Measurements from ENCODE around the gene CAMLG.

DNA sequence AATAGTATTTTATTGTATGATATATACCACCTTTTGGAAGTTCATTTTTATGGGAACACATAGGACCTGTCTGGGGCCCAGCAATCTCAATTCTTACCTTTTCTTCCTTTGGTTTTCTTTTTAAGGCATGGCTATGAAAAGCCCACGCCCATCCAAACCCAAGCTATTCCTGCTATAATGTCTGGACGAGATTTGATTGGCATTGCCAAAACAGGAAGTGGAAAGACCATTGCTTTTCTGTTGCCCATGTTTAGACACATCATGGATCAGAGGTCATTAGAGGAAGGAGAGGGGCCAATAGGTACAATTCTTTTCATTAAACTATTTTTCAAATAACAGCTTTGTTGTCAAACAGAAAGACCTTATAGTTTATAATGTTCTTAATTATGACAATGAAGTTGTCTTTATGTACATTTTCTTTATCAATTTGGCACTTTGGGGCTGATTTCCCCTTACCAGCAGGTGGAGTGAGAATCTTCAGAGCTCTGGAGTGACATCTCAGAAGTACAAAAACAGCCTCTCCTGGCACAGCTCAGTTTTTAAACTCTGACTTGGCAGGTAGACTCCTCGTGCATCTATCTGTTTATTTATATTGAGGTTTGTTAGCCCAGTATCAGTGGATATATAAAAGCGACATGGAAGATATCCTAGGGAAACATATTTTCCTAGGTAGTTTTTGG, 46.0 kb downstream of the CAMLG start:
- TF ChIP-seq, protein P1, sequence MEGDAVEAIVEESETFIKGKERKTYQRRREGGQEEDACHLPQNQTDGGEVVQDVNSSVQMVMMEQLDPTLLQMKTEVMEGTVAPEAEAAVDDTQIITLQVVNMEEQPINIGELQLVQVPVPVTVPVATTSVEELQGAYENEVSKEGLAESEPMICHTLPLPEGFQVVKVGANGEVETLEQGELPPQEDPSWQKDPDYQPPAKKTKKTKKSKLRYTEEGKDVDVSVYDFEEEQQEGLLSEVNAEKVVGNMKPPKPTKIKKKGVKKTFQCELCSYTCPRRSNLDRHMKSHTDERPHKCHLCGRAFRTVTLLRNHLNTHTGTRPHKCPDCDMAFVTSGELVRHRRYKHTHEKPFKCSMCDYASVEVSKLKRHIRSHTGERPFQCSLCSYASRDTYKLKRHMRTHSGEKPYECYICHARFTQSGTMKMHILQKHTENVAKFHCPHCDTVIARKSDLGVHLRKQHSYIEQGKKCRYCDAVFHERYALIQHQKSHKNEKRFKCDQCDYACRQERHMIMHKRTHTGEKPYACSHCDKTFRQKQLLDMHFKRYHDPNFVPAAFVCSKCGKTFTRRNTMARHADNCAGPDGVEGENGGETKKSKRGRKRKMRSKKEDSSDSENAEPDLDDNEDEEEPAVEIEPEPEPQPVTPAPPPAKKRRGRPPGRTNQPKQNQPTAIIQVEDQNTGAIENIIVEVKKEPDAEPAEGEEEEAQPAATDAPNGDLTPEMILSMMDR (IDR thresholded peaks at IDR 0.05 in 2 of 3, conservative IDR thresholded peaks at IDR 0.05 in 1 of 3; ENCODE audit: borderline replicate concordance in 1 of 3, insufficient read depth in 1 of 3, low read depth in 2 of 3, low read length in 2 of 3) = peak in 2 of 3 experiments; percentile 28 to 33; a peak in 2 of 6 replicates
- TF ChIP-seq ZNF274 (IDR thresholded peaks at IDR 0.05; ENCODE audit: low read depth, low read length) (no peak), POLR2AphosphoS5 (IDR thresholded peaks at IDR 0.05; ENCODE audit: low read depth, low read length) (no peak), SIN3A (IDR thresholded peaks at IDR 0.05; ENCODE audit: low read depth) (no peak), POLR2A (IDR thresholded peaks at IDR 0.05; ENCODE audit: borderline replicate concordance, extremely low read depth, insufficient read depth, insufficient read length) (no peak)
- TF ChIP-seq, protein P2, sequence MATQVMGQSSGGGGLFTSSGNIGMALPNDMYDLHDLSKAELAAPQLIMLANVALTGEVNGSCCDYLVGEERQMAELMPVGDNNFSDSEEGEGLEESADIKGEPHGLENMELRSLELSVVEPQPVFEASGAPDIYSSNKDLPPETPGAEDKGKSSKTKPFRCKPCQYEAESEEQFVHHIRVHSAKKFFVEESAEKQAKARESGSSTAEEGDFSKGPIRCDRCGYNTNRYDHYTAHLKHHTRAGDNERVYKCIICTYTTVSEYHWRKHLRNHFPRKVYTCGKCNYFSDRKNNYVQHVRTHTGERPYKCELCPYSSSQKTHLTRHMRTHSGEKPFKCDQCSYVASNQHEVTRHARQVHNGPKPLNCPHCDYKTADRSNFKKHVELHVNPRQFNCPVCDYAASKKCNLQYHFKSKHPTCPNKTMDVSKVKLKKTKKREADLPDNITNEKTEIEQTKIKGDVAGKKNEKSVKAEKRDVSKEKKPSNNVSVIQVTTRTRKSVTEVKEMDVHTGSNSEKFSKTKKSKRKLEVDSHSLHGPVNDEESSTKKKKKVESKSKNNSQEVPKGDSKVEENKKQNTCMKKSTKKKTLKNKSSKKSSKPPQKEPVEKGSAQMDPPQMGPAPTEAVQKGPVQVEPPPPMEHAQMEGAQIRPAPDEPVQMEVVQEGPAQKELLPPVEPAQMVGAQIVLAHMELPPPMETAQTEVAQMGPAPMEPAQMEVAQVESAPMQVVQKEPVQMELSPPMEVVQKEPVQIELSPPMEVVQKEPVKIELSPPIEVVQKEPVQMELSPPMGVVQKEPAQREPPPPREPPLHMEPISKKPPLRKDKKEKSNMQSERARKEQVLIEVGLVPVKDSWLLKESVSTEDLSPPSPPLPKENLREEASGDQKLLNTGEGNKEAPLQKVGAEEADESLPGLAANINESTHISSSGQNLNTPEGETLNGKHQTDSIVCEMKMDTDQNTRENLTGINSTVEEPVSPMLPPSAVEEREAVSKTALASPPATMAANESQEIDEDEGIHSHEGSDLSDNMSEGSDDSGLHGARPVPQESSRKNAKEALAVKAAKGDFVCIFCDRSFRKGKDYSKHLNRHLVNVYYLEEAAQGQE (IDR thresholded peaks at IDR 0.05; ENCODE audit: low read depth) = no peak

All from HCT116 (cell line).